Endometrial microvascular endothelial cells (primary cell): ENCODE data around the gene MSTO1. TPM values are rescaled to one million over a fixed set of nuclear protein-coding genes. Genes with fewer than 3 reads are reported as not detected.
"Not testable (repeated sequence)": the region's sequence is repeated elsewhere in the genome, so short reads cannot be mapped to it uniquely, and the experiment has no call there.

ENCODE experiments used
- in situ Hi-C: cut with HindIII; loops from 2 replicates; pipeline ENCODE4 v1.10.0; 2017; ENCODE audit warnings: low sequenced_read_pairs, low pct_unique_long_range_greater_than_20kb; ENCODE audit errors: inconsistent ontology term
- total RNA-seq: library from RNA; depleted of rRNA; stranded (reverse); fragments of >200 nt; gene quantifications from one replicate; pipeline ENCODE4 v1.2.3, GENCODE V29; 2015; ENCODE audit errors: inconsistent ontology term

MSTO1 gene
- total RNA-seq, 1 donor from 2014 or later = 14.5 TPM

DNA sequence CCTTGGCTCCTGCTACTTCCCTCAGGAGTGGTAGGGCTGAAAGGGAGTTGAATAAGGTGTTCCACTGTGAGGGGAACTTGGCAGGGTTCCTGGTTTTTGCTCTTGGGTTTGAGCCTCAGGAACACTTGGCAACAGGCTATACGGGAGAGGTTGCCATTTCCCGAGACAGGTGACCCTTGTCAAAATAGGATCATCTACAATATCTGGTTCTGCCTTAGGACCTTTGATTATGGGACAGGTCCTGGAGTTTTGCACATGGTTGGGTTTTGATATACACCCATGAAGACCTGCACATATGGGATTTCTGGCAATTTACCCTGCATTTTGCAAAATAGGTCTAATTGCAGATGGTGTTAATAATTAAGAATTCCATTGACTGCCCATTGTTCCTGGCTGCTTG is 47.4 kb downstream of the MSTO1 start:
- in situ Hi-C loops = no loop called here

DNA sequence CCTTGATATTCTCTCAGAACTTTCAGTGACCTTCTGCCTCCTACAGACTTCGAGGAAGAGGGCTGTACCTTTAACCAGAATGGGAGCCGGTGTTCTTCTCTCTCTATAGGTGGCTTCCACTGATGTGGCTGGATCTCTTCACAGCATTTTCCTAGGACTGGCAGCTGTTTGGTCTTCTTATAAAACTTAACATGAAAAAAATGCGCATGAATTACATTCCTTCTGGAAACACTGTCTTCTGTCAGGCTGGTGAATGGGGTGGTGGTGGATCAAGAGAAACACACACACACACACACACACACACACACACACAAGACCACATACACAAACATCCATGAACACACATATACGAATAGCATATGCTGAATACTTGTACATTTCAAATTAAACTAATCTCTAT is 51.2 kb downstream of the MSTO1 start:
- in situ Hi-C loops = not testable (repeated sequence)

Other genes with a start within 250 kb of the MSTO1 start
- gene ASH1L, start 47.4 kb upstream of the MSTO1 start, total RNA-seq = 15.4 TPM
- 28.0 TPM for gene YY1AP1, start 78.6 kb downstream of the MSTO1 start, total RNA-seq
- gene DAP3, start 78.9 kb downstream of the MSTO1 start, total RNA-seq = 178 TPM
- 19.0 TPM for gene GON4L, start 247.0 kb downstream of the MSTO1 start, total RNA-seq
- 29.7 TPM for gene SYT11, start 249.3 kb downstream of the MSTO1 start, total RNA-seq